Skeletal muscle satellite cell (primary cell): Measurements from ENCODE around the gene CFAP97D2.

Experiments
- H3K27me3 ChIP-seq: 2 replicates; pipeline ENCODE4 v1.7.0; 2013; ENCODE audit warnings: low read length; ENCODE audit not compliant: control insufficient read depth, insufficient read depth
- H3K36me3 ChIP-seq: 2 replicates; pipeline ENCODE4 v1.7.0; 2013; ENCODE audit warnings: mild to moderate bottlenecking, control low read depth, low read length; ENCODE audit not compliant: insufficient read depth
- H3K4me1 ChIP-seq: 2 replicates; pipeline ENCODE4 v1.7.0; 2013; ENCODE audit warnings: low read length; ENCODE audit not compliant: control insufficient read depth, insufficient read depth
- H3K4me2 ChIP-seq: 2 replicates; pipeline ENCODE4 v1.7.0; 2013; ENCODE audit warnings: mild to moderate bottlenecking, low read length
- H3K4me3 ChIP-seq: 2 replicates; pipeline ENCODE4 v1.7.0; 2013; ENCODE audit warnings: low read length
- H3K9ac ChIP-seq: 2 replicates; pipeline ENCODE4 v1.7.0; 2013; ENCODE audit warnings: mild to moderate bottlenecking, low read depth, low read length, moderate library complexity
- H3K9me3 ChIP-seq: replicated peaks from 2 replicates; pipeline ENCODE4 v1.7.0; 2013; ENCODE audit warnings: mild to moderate bottlenecking, control low read depth, low read length

Gene CFAP97D2

GRCh38 chr13:114211446-114212157 lies 32.5 kb downstream of the CFAP97D2 start:
- H3K9me3 ChIP-seq, result peaks cover 6% of the 10 kb centered on the region
- no peak overlapping the region for H3K9ac ChIP-seq

GRCh38 chr13:114212158-114212495 lies 33.1 kb downstream of the CFAP97D2 start:
- Histone ChIP-seq H3K27me3 (peaks cover 15% of the 10 kb centered on the region), H3K9ac (no peak overlapping the region), H3K4me3 (no peak overlapping the region), H3K4me2 (peak overlapping the region; percentile 46), H3K36me3 (no peaks in the 10 kb centered on the region), H3K4me1 (peaks cover 9% of the 10 kb centered on the region), H3K9me3 (peaks cover under 1% of the 10 kb centered on the region)

More at GRCh38 chr13:114211446-114212157, 32.5 kb downstream of the CFAP97D2 start:
- peak overlapping the region; percentile 46 for H3K4me2 ChIP-seq
- H3K4me1 ChIP-seq, result peaks cover 9% of the 10 kb centered on the region
- no peak overlapping the region for H3K4me3 ChIP-seq
- H3K27me3 ChIP-seq, result peaks cover 15% of the 10 kb centered on the region
- no peaks in the 10 kb centered on the region for H3K36me3 ChIP-seq

GRCh38 chr13:114213980-114214379 lies 34.9 kb downstream of the CFAP97D2 start:
- Histone ChIP-seq H3K9me3 (no peaks in the 10 kb centered on the region), H3K4me3 (no peak overlapping the region), H3K36me3 (no peaks in the 10 kb centered on the region), H3K4me2 (no peak overlapping the region), H3K27me3 (peaks cover 15% of the 10 kb centered on the region), H3K4me1 (peaks cover 9% of the 10 kb centered on the region), H3K9ac (no peak overlapping the region)

- Histone ChIP-seq H3K36me3 (no peaks in the 10 kb centered on the region), H3K4me2 (no peak overlapping the region), H3K4me3 (no peak overlapping the region), H3K27me3 (peaks cover 11% of the 10 kb centered on the region), H3K9me3 (no peaks in the 10 kb centered on the region), H3K4me1 (no peaks in the 10 kb centered on the region), H3K9ac (no peak overlapping the region)
Observed at GRCh38 chr13:114219392-114219791, 40.3 kb downstream of the CFAP97D2 start.

GRCh38 chr13:114222461-114222968 lies 43.5 kb downstream of the CFAP97D2 start:
- no peaks in the 10 kb centered on the region for H3K27me3 ChIP-seq

GRCh38 chr13:114224201-114224600 lies 45.1 kb downstream of the CFAP97D2 start:
- Histone ChIP-seq H3K4me2 (no peak overlapping the region), H3K9me3 (no peaks in the 10 kb centered on the region), H3K4me1 (no peaks in the 10 kb centered on the region), H3K27me3 (peaks cover 8% of the 10 kb centered on the region), H3K4me3 (no peak overlapping the region), H3K9ac (no peak overlapping the region), H3K36me3 (no peaks in the 10 kb centered on the region)

More at GRCh38 chr13:114222461-114222968, 43.5 kb downstream of the CFAP97D2 start:
- H3K36me3 ChIP-seq, result no peaks in the 10 kb centered on the region
- no peaks in the 10 kb centered on the region for H3K4me1 ChIP-seq
- H3K4me2 ChIP-seq, result no peak overlapping the region
- no peaks in the 10 kb centered on the region for H3K9me3 ChIP-seq
- no peak overlapping the region for H3K9ac ChIP-seq
- no peak overlapping the region for H3K4me3 ChIP-seq

- H3K4me1 ChIP-seq, result no peaks in the 10 kb centered on the region
- H3K9me3 ChIP-seq, result no peaks in the 10 kb centered on the region
- no peak overlapping the region for H3K9ac ChIP-seq
- no peak overlapping the region for H3K4me2 ChIP-seq
- no peaks in the 10 kb centered on the region for H3K36me3 ChIP-seq
- no peak overlapping the region for H3K4me3 ChIP-seq
- peaks cover 18% of the 10 kb centered on the region for H3K27me3 ChIP-seq
Observed at GRCh38 chr13:114225610-114226009, 46.6 kb downstream of the CFAP97D2 start.

GRCh38 chr13:114226088-114226487 lies 47.0 kb downstream of the CFAP97D2 start:
- Histone ChIP-seq H3K4me3 (no peak overlapping the region), H3K4me1 (no peaks in the 10 kb centered on the region), H3K36me3 (no peaks in the 10 kb centered on the region), H3K9me3 (no peaks in the 10 kb centered on the region), H3K9ac (no peak overlapping the region), H3K27me3 (peaks cover 20% of the 10 kb centered on the region), H3K4me2 (no peak overlapping the region)

- no peak overlapping the region for H3K4me2 ChIP-seq
- no peak overlapping the region for H3K4me3 ChIP-seq
- H3K36me3 ChIP-seq, result no peaks in the 10 kb centered on the region
- H3K9me3 ChIP-seq, result no peaks in the 10 kb centered on the region
- H3K9ac ChIP-seq, result no peak overlapping the region
- H3K4me1 ChIP-seq, result no peaks in the 10 kb centered on the region
- peaks cover 20% of the 10 kb centered on the region for H3K27me3 ChIP-seq
Observed at GRCh38 chr13:114226699-114227323, 47.8 kb downstream of the CFAP97D2 start.

GRCh38 chr13:114227528-114227927 lies 48.5 kb downstream of the CFAP97D2 start:
- Histone ChIP-seq H3K4me2 (no peak overlapping the region), H3K36me3 (no peaks in the 10 kb centered on the region), H3K27me3 (peaks cover 20% of the 10 kb centered on the region), H3K4me1 (no peaks in the 10 kb centered on the region), H3K9ac (no peak overlapping the region), H3K4me3 (no peak overlapping the region), H3K9me3 (no peaks in the 10 kb centered on the region)

GRCh38 chr13:114228176-114228575 lies 49.1 kb downstream of the CFAP97D2 start:
- H3K9me3 ChIP-seq, result no peaks in the 10 kb centered on the region
- H3K4me3 ChIP-seq, result no peak overlapping the region
- no peak overlapping the region for H3K9ac ChIP-seq
- no peaks in the 10 kb centered on the region for H3K36me3 ChIP-seq
- H3K27me3 ChIP-seq, result peaks cover 20% of the 10 kb centered on the region
- H3K4me1 ChIP-seq, result no peaks in the 10 kb centered on the region
- no peak overlapping the region for H3K4me2 ChIP-seq

GRCh38 chr13:114229506-114229905 lies 50.4 kb downstream of the CFAP97D2 start:
- Histone ChIP-seq H3K36me3 (no peaks in the 10 kb centered on the region), H3K9ac (no peak overlapping the region), H3K27me3 (peaks cover 20% of the 10 kb centered on the region), H3K4me2 (no peak overlapping the region), H3K4me3 (no peak overlapping the region), H3K9me3 (no peaks in the 10 kb centered on the region), H3K4me1 (peaks cover 4% of the 10 kb centered on the region)
